Activated CD8-positive, alpha-beta memory T cell treated with anti-CD3 and anti-CD28 coated beads for 24 hours (primary cell): ENCODE measurements around the gene KRT78.
"Not testable (repeated sequence)": the region's sequence is repeated elsewhere in the genome, so short reads cannot be mapped to it uniquely, and the experiment has no call there.

Experiments used
- DNase-seq: peaks from one replicate; pipeline ENCODE4 v3.0.0-alpha.2; 2020

The KRT78 gene, protein sequence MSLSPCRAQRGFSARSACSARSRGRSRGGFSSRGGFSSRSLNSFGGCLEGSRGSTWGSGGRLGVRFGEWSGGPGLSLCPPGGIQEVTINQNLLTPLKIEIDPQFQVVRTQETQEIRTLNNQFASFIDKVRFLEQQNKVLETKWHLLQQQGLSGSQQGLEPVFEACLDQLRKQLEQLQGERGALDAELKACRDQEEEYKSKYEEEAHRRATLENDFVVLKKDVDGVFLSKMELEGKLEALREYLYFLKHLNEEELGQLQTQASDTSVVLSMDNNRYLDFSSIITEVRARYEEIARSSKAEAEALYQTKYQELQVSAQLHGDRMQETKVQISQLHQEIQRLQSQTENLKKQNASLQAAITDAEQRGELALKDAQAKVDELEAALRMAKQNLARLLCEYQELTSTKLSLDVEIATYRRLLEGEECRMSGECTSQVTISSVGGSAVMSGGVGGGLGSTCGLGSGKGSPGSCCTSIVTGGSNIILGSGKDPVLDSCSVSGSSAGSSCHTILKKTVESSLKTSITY

DNA sequence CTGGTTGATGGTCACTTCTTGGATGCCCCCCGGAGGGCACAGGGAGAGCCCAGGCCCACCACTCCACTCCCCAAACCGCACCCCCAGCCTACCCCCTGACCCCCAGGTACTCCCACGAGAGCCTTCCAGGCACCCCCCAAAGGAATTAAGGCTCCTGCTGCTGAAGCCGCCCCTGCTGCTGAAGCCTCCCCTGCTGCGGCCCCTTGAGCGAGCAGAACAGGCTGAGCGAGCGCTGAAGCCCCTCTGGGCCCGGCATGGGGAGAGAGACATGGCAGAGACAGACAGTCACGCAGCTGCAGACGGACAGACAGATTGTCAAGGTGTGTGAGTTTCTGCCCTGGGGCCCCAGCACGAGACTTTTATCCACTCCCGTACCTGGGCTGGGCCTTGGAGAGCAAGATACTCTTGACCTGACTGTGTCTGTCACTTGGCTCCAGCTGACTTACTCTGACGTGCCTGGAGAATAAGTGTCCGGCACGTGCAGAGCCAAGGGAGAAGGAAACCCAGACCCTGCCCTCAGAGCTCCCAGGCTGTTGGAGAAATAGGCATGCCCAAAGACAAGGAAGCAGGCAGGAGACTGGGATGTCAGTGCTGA, at the start of gene KRT78:
TSS of gene KRT78 (minus strand) at position 334 of the 595 bp plus-strand sequence. CDS start at position 270, 64 bp downstream.
- no peak for DNase-seq

DNA sequence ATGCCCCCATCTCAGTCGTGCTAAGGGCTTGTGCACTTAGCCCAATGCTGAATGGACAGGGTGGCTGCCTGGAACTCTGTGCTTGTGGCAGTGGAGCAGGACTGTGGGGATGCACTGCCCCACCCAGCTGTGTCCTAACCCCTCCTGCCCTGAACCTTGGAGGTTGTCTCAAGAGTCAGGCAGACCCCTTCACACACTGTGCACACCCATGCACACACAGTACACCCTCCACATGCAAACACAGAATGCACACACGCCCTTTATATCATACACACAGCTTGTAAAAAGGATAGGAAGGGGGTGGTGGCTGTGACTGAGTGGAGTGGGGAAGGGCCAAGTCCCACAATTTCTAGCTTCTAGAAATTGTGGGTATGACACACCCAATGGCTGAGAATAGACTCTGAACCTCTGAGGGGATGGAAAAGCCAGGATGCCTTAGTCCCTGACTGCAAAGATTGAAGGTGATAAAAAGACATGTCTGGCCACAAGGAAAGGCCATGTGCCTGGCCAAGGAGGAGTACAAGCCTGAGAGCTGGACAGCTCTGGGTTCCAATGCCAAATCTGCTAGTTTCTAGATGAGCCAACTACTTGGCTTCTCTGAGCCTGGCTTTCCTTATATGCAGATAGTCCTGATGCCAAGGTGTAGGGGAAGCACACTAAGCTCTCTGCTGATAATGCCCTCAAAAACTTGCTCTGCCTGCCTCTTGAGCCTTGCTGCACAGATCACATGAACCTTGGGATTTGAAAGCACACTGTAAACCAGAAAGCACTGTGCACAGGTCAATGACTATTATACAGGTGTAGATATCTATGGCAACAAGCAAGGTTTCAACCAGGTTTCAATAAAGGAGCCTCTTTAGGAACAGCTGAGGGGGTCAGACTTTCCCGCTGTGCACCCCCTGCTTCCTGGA, 47.7 kb upstream of the KRT78 start:
- no peak for DNase-seq

- DNase-seq = no peak
These were observed 47.0 kb upstream of the KRT78 start for GRCh38 chr12:52895726-52896189.

- no peak for DNase-seq
These were observed 44.2 kb upstream of the KRT78 start for GRCh38 chr12:52892974-52893373.

DNA sequence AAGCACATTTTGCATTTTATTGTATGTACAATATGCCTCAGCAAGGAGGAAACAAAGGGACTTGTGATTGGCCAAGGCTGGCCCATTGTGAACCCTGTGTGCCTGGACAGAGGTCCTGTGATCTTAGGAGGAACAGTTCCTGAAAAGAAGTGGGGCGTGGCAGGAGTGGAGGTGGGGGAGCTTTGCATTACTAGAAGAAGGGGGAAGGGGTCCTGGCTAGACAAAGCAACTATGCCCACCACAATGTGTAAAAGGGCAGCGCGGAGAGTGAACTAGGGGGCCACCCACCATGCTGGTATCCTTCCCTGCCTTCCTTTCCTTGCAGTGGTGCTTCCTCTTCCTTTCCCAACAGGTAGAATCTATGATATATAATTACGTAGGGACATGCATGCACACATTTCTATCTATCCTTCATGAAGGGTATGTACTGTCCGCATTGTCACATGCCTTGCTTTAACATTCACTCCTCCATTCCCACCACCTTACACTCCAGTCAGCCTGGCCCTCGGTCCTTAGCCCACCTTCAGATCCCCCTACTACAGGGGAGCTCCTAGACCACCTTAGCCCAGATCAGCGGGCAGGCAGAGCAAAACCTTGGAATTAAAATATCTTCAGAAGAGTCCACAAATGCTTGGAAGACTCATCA, 43.5 kb upstream of the KRT78 start:
- DNase-seq = no peak

GRCh38 chr12:52891044-52891443, 42.2 kb upstream of the KRT78 start:
- no peak for DNase-seq

GRCh38 chr12:52890417-52890816, 41.6 kb upstream of the KRT78 start:
- no peak for DNase-seq

DNA sequence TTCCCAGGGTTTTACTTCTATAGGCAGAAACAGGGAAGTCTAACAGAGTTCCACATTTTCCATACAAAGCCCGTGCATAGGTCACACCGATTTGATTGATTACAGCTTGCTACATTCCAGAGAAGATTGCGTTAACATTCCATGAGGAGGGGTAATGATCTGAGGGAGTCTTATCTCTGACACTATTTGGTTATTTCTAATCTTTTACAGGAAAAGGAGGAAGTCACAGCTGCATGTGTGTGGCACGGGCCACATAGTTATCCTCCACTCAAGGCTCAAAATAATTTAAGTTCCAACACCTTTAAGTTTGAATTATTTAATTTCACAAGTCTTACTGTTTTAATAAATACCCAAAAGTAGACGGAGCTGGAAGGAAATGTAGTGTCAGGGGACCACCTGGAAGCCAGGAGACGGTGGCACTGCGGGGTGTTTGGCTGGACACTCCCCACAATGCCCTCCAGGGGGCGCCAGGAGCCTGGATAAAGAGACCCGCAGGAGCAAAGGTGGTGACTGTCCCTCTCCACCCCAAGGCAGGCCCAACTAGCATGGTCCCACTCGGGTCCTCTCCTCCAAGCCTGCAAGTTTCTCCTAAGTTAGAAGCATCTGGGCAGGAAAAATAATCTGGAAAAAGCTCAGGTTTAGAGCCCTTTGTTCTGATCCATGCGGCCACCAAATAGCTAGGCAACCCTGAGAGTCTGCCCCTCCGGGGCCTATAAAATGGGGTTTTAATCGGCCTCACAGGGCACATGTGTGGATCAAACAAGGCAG, 35.9 kb upstream of the KRT78 start:
- DNase-seq = peak; percentile 95

DNA sequence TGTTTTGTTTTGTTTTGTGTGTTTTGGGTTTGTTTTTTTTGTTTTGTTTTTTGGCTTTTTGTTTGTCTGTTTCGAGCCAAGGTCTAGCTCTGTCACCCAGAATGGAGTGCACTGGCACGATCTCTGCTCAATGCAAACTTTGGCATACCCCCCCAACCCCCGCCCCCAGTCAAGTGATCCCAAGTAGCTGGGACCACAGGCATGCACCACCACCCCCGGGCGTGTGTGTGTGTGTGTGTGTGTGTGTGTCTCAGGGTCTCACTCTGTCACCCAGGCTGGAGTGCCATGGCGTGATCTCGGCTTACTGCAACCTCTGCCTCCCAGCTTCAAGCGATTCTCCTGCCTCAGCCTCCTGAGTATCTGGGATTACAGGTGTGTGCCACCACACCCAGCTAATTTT, 31.7 kb upstream of the KRT78 start:
- not testable (repeated sequence) for DNase-seq

GRCh38 chr12:52879394-52880351, 30.9 kb upstream of the KRT78 start:
- peak; percentile 87 for DNase-seq

DNA sequence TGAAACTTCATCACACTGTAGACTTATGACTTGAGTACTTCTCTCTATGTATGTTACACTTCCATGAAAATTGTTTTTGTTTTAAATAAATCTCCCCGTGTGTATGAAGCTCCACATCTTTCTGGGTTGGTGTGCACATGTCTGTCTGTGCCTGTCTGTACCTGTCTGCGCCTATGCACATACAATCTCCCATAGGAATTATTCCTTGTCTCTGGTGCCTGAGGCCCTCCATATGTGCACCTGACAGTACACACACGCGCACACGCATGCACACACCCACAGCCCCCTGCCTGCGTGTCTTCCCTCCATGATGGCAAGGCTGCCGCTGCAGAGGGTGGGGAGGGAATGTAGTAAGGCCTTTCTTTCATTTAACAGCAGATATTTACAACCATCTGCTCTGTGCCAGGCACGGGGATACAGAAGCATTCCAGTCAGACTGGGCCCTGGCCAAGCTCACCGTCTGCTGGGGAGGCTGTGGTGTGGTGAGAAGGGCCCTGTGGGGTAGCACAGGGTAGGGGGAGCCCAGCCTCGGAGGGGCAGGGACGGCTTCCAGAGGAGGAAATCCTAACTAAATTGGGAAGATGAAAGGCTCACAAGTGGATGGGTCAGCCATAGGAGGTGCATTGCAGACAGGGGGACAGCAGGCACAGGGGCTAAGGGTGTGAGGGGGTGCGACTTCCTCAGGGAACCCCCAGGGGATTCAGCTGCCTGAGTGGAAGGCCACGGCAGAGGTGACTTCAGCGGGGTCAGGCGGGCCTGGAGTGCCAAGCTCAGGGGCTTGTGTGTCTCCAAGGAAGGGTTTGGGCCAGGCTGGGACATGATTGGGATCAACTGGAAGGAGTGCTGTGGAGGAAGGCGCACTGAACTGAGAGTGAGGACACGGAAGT, 30.0 kb upstream of the KRT78 start:
- no peak for DNase-seq

- DNase-seq = no peak
These were observed 28.4 kb upstream of the KRT78 start for GRCh38 chr12:52877242-52877641.

DNA sequence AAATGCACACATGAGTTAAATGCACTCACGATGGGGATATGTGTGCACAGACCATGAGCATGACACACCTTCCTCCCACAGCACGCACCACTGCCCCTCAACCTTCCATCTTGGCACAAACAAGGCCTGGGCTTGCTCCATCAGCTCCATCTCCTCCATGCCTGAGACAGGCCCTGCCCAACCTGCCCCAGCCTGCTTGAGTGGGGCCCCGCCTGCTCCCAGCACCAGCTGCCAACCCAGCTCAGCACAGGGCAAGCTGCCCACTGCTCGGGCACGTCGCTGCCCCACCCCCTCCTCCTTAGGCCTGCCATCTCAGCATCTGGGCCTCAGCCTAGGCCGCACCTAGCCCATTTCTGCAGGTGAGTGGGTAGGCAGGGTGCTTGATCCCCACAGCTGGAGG, 27.6 kb upstream of the KRT78 start:
- DNase-seq = no peak

GRCh38 chr12:52874573-52875435, 26.0 kb upstream of the KRT78 start:
- DNase-seq = no peak

DNA sequence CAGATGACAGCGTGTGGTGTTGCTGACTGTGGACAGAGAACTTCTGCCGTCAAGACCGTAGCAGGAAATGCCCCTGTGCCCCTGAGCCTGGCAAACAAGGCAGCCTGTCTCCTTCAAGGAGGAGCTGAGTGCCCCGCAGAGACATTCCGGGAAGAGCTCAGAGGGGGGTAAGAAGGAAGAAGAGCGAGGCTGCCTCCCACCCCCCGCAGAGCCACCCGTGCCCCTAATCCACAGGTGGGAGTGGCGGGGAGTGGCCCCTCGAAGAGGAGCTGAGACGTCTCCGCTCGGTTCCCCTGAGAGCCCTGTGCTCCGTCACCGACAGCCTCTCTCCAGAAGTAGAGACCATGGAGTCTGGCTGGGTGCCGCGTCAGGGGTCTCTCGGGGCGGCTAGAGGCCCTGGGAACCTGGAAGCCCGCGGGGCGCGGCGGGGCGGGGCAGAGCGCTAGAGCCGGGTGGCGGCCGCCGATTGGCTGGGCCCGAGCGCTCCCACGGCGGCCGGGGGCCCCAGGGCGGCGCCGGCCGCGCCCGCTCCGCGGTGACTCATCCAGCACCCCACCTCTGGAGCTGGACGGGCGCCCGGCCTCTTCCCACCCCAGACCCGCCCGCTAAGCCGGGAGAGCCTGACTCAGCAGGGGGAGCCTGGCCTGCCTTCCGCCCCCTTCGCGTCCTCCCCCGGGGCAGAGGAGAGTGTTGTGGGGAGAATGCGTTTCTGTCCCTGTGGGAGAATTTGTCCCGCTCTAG, 25.2 kb upstream of the KRT78 start:
- peak; percentile 76 for DNase-seq

DNA sequence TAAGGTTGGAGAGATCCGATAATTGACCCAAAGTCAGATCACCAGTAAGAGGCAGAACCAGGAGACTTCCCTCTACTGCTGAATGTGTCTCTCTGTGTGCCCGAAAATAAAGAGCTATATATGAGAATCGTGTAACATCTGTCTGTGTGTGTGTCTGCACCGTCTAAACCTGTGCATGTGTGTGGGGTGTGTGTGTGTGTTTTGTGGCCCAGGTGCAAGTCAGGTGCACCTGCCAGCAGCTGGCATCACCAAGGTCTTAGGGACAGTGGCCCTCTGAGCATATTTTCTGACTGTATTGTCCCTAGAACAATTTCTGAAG, 24.7 kb upstream of the KRT78 start:
- no peak for DNase-seq

DNA sequence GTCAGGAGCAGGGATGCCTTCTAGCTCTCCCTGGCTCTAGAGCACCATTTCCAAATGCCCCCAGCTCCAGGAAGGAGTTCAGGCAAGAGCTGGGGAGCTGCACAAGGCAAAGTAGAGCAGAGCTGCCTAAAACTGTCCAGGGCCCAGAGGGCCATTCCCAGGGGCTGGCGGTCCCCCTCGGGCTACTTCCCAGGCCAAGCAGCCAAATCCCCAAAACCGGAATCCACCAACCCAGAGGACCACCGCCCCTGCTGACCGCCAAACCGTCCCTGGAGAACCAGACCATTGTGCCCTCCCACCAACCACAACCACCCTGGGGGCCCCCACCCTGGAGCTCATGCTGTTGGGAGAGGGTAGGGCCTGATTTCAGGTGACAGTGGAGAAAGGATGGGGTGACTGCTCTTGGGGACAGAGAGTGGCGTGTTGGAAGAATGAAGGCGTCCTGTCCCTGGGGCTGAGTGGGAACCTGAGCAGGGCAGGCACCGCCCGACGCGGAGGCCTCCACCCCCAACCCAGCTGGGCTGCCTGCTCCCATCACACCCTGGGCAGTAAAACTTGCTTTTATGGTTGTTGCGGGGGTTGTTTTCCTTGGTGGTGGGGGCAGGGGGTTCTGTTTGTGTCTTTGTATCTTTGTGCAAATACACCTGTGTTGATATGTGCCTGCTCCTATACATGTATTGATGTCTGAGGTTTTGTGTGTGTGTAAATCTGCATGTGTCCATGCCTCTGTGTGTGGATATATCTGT, 24.0 kb upstream of the KRT78 start:
- DNase-seq = no peak
